Small intestine (tissue), 16 donors: ENCODE results near the gene NFRKB. TPM values are rescaled to one million over a fixed set of nuclear protein-coding genes. Genes with fewer than 3 reads are reported as not detected.

Experiments used
- DNase-seq, 2 donors: peaks; one replicate each; pipeline versions ENCODE4 v3.0.0 to v3.0.0-alpha.2; 2013
- FAIRE-seq: peaks from 2 replicates; lab custom pipeline; 2012; peaks lifted over from hg19 to GRCh38; lab: Jason Lieb, UNC
- H3K27ac ChIP-seq, 3 donors: one replicate each; pipeline ENCODE4 v1.5.1; 2013; ENCODE audit warnings: low read length in 2 of 3, mild to moderate bottlenecking in 2 of 3, control low read depth in 1 of 3, inconsistent platforms in 1 of 3, low read depth in 1 of 3, moderate library complexity in 1 of 3
- H3K27me3 ChIP-seq, 3 donors: one replicate each; pipeline ENCODE4 v1.6.1; 2013; ENCODE audit warnings: low read length in 3 of 3, inconsistent platforms in 1 of 3; ENCODE audit not compliant: control insufficient read depth in 3 of 3, insufficient read depth in 3 of 3
- H3K36me3 ChIP-seq, 3 donors: one replicate each; pipeline ENCODE4 v1.6.1; 2013; ENCODE audit warnings: low read length in 3 of 3, inconsistent platforms in 1 of 3, low read depth in 1 of 3, mild to moderate bottlenecking in 1 of 3, moderate library complexity in 1 of 3; ENCODE audit not compliant: control insufficient read depth in 3 of 3, insufficient read depth in 2 of 3
- H3K4me1 ChIP-seq, 3 donors: one replicate each; pipeline ENCODE4 v1.6.1; 2013; ENCODE audit warnings: low read length in 2 of 3, inconsistent platforms in 1 of 3, low read depth in 1 of 3, mild to moderate bottlenecking in 1 of 3, moderate library complexity in 1 of 3; ENCODE audit not compliant: control insufficient read depth in 3 of 3, insufficient read depth in 2 of 3
- H3K4me3 ChIP-seq, 3 donors: one replicate each; pipeline ENCODE4 v1.5.1; 2013; ENCODE audit warnings: low read length in 3 of 3, control low read depth in 1 of 3, inconsistent platforms in 1 of 3, low read depth in 1 of 3, mild to moderate bottlenecking in 1 of 3, moderate library complexity in 1 of 3
- H3K9me3 ChIP-seq, 2 donors: one replicate each; pipeline ENCODE4 v1.6.1; 2013; ENCODE audit warnings: low read depth in 1 of 2, low read length in 1 of 2; ENCODE audit not compliant: control insufficient read depth in 2 of 2, insufficient read depth in 1 of 2
- WGBS, 3 donors: extraction: QIAGEN DNeasy Blood & Tissue Kit; methylation state at CpG; one replicate each; pipeline ENCODE4 v1.1.7; 2013; 5-methylcytosine and 5-hydroxymethylcytosine counted together
- long read RNA-seq, 10 donors: transcript quantifications; one replicate each; lab custom pipeline, GENCODE V29; 2026
- polyA plus RNA-seq, 4 donors: library from polyadenylated mRNA; stranded (reverse) in 3 of 4; unstranded in 1 of 4; fragments of 200-250 nt in 3 of 4; fragments of 120-200 nt in 1 of 4; gene quantifications; one replicate each; pipeline versions ENCODE4 v1.2.1 to v1.2.3, GENCODE V29; 2013
- donor health status: healthy with polysubstance abuse.
- donor health status: control.
- donor health status: control.
- donor health status: Bipolar disorder and iron deficiency.
- donor health status: healthy.

NFRKB gene
- polyA plus RNA-seq: 10 to 100 TPM in 2 of 4 donors, 1 to 10 TPM in 2; 7.3 to 33.6 (median 9.5) TPM
- long read RNA-seq, donor 1, full-length matches to known transcripts: 1 of 1 reads
- long read RNA-seq, donor 1, partial matches to known transcripts: 0 of 1 reads
- long read RNA-seq, donor 1, other reads (novel, unspliced or antisense): 0 of 1 reads
- long read RNA-seq, donor 2: 0 reads
- long read RNA-seq, donor 3: 0 reads
- long read RNA-seq, donor 4: 0 reads
- long read RNA-seq, donor 5: 0 reads
- long read RNA-seq, donor 6: 0 reads
- long read RNA-seq, donor 7: 0 reads
- long read RNA-seq, donor 8: 0 reads
- long read RNA-seq, donor 9: 0 reads
- long read RNA-seq, donor 10, partial matches to known transcripts: 0 of 1 reads
- long read RNA-seq, donor 10, other reads (novel, unspliced or antisense): 0 of 1 reads

- H3K27ac ChIP-seq: peak within 1 kb of the TSS; percentile 79 to 83 (median 82)
- DNase-seq: peak; percentile 83 to 92
- H3K4me1 ChIP-seq: peaks cover 0 to 7% (median 3%) of the 10 kb centered on the region in 3 donors
- WGBS, 3 donors: 0 to 1% (median 1%) methylated on average over 52 to 77 of the region's 77 CpGs
- no peaks in the 10 kb centered on the region for H3K27me3 ChIP-seq
- no peak for FAIRE-seq
- peak within 1 kb of the TSS; percentile 87 to 98 (median 98) for H3K4me3 ChIP-seq
- no peaks in the 10 kb centered on the region for H3K9me3 ChIP-seq
- H3K36me3 ChIP-seq: peaks cover 0 to 19% (median 6%) of the 10 kb centered on the region in 3 donors
Measured at GRCh38 chr11:129895126-129896041, at the start of gene NFRKB. TSS of gene NFRKB (minus strand) at chr11:129895578. CDS start at chr11:129892849, 2,729 bp downstream.

GRCh38 chr11:129944696-129945095 is 49.3 kb upstream of the NFRKB start:
- H3K27me3 ChIP-seq: no peaks in the 10 kb centered on the region
- WGBS, 3 donors: 95 to 99% (median 98%) methylated on average over 13 to 18 of the region's 18 CpGs
- no peak overlapping the region for H3K27ac ChIP-seq
- no peak for FAIRE-seq
- H3K4me3 ChIP-seq: no peak overlapping the region
- peaks cover 3 to 34% (median 6%) of the 10 kb centered on the region in 3 donors for H3K36me3 ChIP-seq
- H3K4me1 ChIP-seq: peaks cover 0 to 7% (median 0%) of the 10 kb centered on the region in 3 donors
- H3K9me3 ChIP-seq: no peaks in the 10 kb centered on the region
- no peak for DNase-seq

GRCh38 chr11:129943036-129943435 is 47.7 kb upstream of the NFRKB start:
- DNase-seq: peak in 1 of 2 donors; percentile 65
- Histone ChIP-seq H3K4me1 (peaks cover 0 to 7% (median 0%) of the 10 kb centered on the region in 3 donors), H3K27ac (peak overlapping the region in 1 of 3 donors; percentile 1), H3K36me3 (peaks cover 3 to 41% (median 6%) of the 10 kb centered on the region in 3 donors), H3K9me3 (no peaks in the 10 kb centered on the region), H3K4me3 (no peak overlapping the region), H3K27me3 (no peaks in the 10 kb centered on the region)
- FAIRE-seq: no peak

- FAIRE-seq: no peak
- WGBS, 3 donors: 87 to 94% (median 93%) methylated on average over 4 of the region's 4 CpGs
- H3K27me3 ChIP-seq: no peaks in the 10 kb centered on the region
Measured at GRCh38 chr11:129939510-129939909, 44.1 kb upstream of the NFRKB start.

GRCh38 chr11:129938764-129939163 is 43.4 kb upstream of the NFRKB start:
- WGBS, 3 donors: 88 to 93% (median 91%) methylated on average over 5 of the region's 5 CpGs

More at GRCh38 chr11:129939510-129939909, 44.1 kb upstream of the NFRKB start:
- no peak for DNase-seq
- H3K9me3 ChIP-seq: no peaks in the 10 kb centered on the region
- H3K4me1 ChIP-seq: peaks cover 0 to 7% (median 0%) of the 10 kb centered on the region in 3 donors
- H3K4me3 ChIP-seq: no peak overlapping the region
- peaks cover 3 to 21% (median 3%) of the 10 kb centered on the region in 3 donors for H3K36me3 ChIP-seq
- no peak overlapping the region for H3K27ac ChIP-seq

GRCh38 chr11:129937592-129938238 is 42.3 kb upstream of the NFRKB start:
- no peak for DNase-seq
- Histone ChIP-seq H3K27ac (no peak overlapping the region), H3K36me3 (peaks cover 3 to 25% (median 9%) of the 10 kb centered on the region in 3 donors), H3K9me3 (no peaks in the 10 kb centered on the region), H3K4me1 (peaks cover 0 to 6% (median 0%) of the 10 kb centered on the region in 3 donors), H3K4me3 (no peak overlapping the region), H3K27me3 (no peaks in the 10 kb centered on the region)
- 93 to 96% (median 94%) methylated on average over 4 of the region's 4 CpGs for WGBS, 3 donors
- FAIRE-seq: no peak

More at GRCh38 chr11:129938764-129939163, 43.4 kb upstream of the NFRKB start:
- Histone ChIP-seq H3K36me3 (peaks cover 3 to 22% (median 7%) of the 10 kb centered on the region in 3 donors), H3K4me1 (peaks cover 0 to 7% (median 0%) of the 10 kb centered on the region in 3 donors), H3K27me3 (no peaks in the 10 kb centered on the region), H3K9me3 (no peaks in the 10 kb centered on the region), H3K27ac (no peak overlapping the region), H3K4me3 (no peak overlapping the region)
- FAIRE-seq (no peak), DNase-seq (no peak)

- WGBS, 3 donors: 87 to 91% (median 91%) methylated on average over 3 of the region's 3 CpGs
- Histone ChIP-seq H3K27me3 (no peaks in the 10 kb centered on the region), H3K9me3 (no peaks in the 10 kb centered on the region), H3K4me3 (no peak overlapping the region), H3K36me3 (peaks cover 0 to 29% (median 12%) of the 10 kb centered on the region in 3 donors), H3K4me1 (no peaks in the 10 kb centered on the region), H3K27ac (no peak overlapping the region)
- DNase-seq (no peak), FAIRE-seq (no peak)
Measured at GRCh38 chr11:129935723-129936122, 40.3 kb upstream of the NFRKB start.
